CD4-positive, alpha-beta memory T cell (primary cell): ENCODE data around the gene UCP1. TPM values are rescaled to one million over a fixed set of nuclear protein-coding genes. Genes with fewer than 3 reads are reported as not detected.

Experiments
- CTCF ChIA-PET: fragments of 350-600 bp; sonication (Branson Sonifier 250); formaldehyde crosslinking; loops from one replicate; lab custom pipeline; 2021; ENCODE audit warnings: inconsistent platforms; ENCODE audit not compliant: partially characterized antibody; lab: Charles Lee
- POLR2A ChIA-PET: fragments of 350-600 bp; sonication (Branson Sonifier 250); formaldehyde crosslinking; loops from one replicate; lab custom pipeline; 2021; ENCODE audit not compliant: partially characterized antibody; lab: Charles Lee
- DNase-seq, 5 donors: peaks; one replicate each; pipeline versions ENCODE4 v3.0.0 to v3.0.0-alpha.2; 2020 to 2022; ENCODE audit warnings: mixed read lengths in 1 of 5
- H3K27ac ChIP-seq: one replicate; pipeline ENCODE4 v1.7.0; 2013; ENCODE audit warnings: low read depth, low read length
- H3K27me3 ChIP-seq: 2 replicates; pipeline ENCODE4 v1.7.0; 2013; ENCODE audit warnings: mild to moderate bottlenecking, low read length, moderate library complexity; ENCODE audit not compliant: insufficient read depth
- H3K36me3 ChIP-seq: 2 replicates; pipeline ENCODE4 v1.7.0; 2013; ENCODE audit warnings: mild to moderate bottlenecking, low read length, moderate library complexity; ENCODE audit not compliant: insufficient read depth
- H3K4me1 ChIP-seq: 2 replicates; pipeline ENCODE4 v1.7.0; 2013; ENCODE audit warnings: mild to moderate bottlenecking, low read length, moderate library complexity; ENCODE audit not compliant: insufficient read depth
- H3K4me3 ChIP-seq, 2 donors: one replicate each; pipeline ENCODE4 v1.7.0; 2013; ENCODE audit warnings: low read length in 2 of 2, mild to moderate bottlenecking in 1 of 2
- H3K9me3 ChIP-seq, 2 donors: one replicate each; pipeline ENCODE4 v1.7.0; 2013; ENCODE audit warnings: low read length in 2 of 2, control low read depth in 1 of 2; ENCODE audit not compliant: control insufficient read depth in 1 of 2
- H3K27ac Mint-ChIP-seq, 7 donors: one replicate each; pipeline ENCODE4 v1.8.0; 2020 to 2021; ENCODE audit warnings: mixed read lengths in 7 of 7, mild to moderate bottlenecking in 6 of 7, inconsistent platforms in 3 of 7, moderate library complexity in 3 of 7
- H3K27me3 Mint-ChIP-seq, 2 donors: one replicate each; pipeline ENCODE4 v1.8.0; 2020 to 2021; ENCODE audit warnings: mixed read lengths in 2 of 2
- H3K36me3 Mint-ChIP-seq, 2 donors: one replicate each; pipeline ENCODE4 v1.8.0; 2020 to 2021; ENCODE audit warnings: mixed read lengths in 2 of 2, inconsistent platforms in 1 of 2, mild to moderate bottlenecking in 1 of 2
- H3K4me1 Mint-ChIP-seq, 4 donors: one replicate each; pipeline ENCODE4 v1.8.0; 2020 to 2021; ENCODE audit warnings: mixed read lengths in 4 of 4, mild to moderate bottlenecking in 1 of 4
- H3K4me3 Mint-ChIP-seq, 8 donors: one replicate each; pipeline ENCODE4 v1.8.0; 2020 to 2021; ENCODE audit warnings: mixed read lengths in 8 of 8, mild to moderate bottlenecking in 7 of 8, moderate library complexity in 6 of 8, inconsistent platforms in 3 of 8
- H3K9me3 Mint-ChIP-seq, 8 donors: one replicate each; pipeline ENCODE4 v1.8.0; 2020 to 2021; ENCODE audit warnings: mixed read lengths in 8 of 8, mild to moderate bottlenecking in 5 of 8, inconsistent platforms in 3 of 8, moderate library complexity in 1 of 8
- intact Hi-C: fragments of 100-400 bp; cut with micrococcal nuclease; formaldehyde crosslinking; loops from one replicate; pipeline ENCODE4 v1.15.1; 2023
- polyA plus RNA-seq, 2 donors: library from polyadenylated mRNA; unstranded; fragments of 300-500 nt; fragmentation: Illumina TruSeq; gene quantifications; one replicate each; pipeline ENCODE4 v1.2.3, GENCODE V29; 2021
- total RNA-seq, 2 experiments: library from RNA; stranded (reverse); gene quantifications; one replicate each; pipeline ENCODE4 v1.2.3, GENCODE V29; 2021

Gene UCP1
- total and polyA plus RNA-seq, 4 experiments from 2014 or later: not detected

GRCh38 chr4:140581078-140581477 is 12.3 kb upstream of the UCP1 start:
- H3K27me3 Mint-ChIP-seq: peaks cover 28 to 29% of the 10 kb centered on the region in 2 donors
- H3K9me3 ChIP-seq: no peaks in the 10 kb centered on the region
- no peak for DNase-seq
- H3K9me3 Mint-ChIP-seq: peaks cover 0 to 2% (median 0%) of the 10 kb centered on the region in 8 donors
- H3K4me3 Mint-ChIP-seq: no peak overlapping the region
- H3K4me3 ChIP-seq: no peak overlapping the region
- no peaks in the 10 kb centered on the region for H3K36me3 ChIP-seq
- H3K36me3 Mint-ChIP-seq: no peaks in the 10 kb centered on the region
- H3K27ac Mint-ChIP-seq: no peak overlapping the region
- ChIA-PET POLR2A (no interaction called here), CTCF (no interaction called here)
- H3K4me1 Mint-ChIP-seq: peaks cover 0 to 2% (median 0%) of the 10 kb centered on the region in 4 donors
- intact Hi-C loops: no loop called here
- H3K27ac ChIP-seq: no peak overlapping the region
- H3K27me3 ChIP-seq: no peaks in the 10 kb centered on the region
- H3K4me1 ChIP-seq: no peaks in the 10 kb centered on the region

GRCh38 chr4:140579278-140579677 is 10.5 kb upstream of the UCP1 start:
- POLR2A ChIA-PET: no interaction called here
- peaks cover 0 to 2% (median 0%) of the 10 kb centered on the region in 8 donors for H3K9me3 Mint-ChIP-seq
- peaks cover 28 to 33% of the 10 kb centered on the region in 2 donors for H3K27me3 Mint-ChIP-seq
- no peak overlapping the region for H3K27ac Mint-ChIP-seq
- peaks cover 0 to 2% (median 0%) of the 10 kb centered on the region in 4 donors for H3K4me1 Mint-ChIP-seq
- no peaks in the 10 kb centered on the region for H3K36me3 Mint-ChIP-seq
- no peak overlapping the region for H3K4me3 Mint-ChIP-seq
- H3K9me3 ChIP-seq: no peaks in the 10 kb centered on the region
- DNase-seq: no peak
- no peaks in the 10 kb centered on the region for H3K4me1 ChIP-seq
- no peaks in the 10 kb centered on the region for H3K27me3 ChIP-seq
- CTCF ChIA-PET: no interaction called here
- no peak overlapping the region for H3K4me3 ChIP-seq
- H3K36me3 ChIP-seq: no peaks in the 10 kb centered on the region
- intact Hi-C loops: no loop called here
- no peak overlapping the region for H3K27ac ChIP-seq

DNA sequence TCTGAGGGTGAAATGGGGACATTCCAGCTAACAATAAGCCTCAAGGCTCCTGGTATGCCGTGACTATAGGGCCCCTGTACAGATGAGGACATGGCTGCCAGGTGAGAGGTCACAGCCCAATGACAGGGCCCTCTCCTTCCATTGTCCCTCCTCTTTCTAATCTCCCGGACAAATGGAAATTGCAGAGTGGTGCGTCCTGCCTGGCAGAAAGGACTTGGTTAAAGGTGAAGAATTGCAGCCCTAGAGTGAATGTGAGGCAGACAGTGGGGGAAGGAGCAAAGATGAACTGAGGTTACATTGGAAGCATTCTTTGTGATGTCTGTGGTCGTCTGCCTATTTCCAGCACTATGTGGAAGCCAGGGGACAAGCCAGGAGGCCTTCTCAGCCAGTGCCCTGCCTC is 6.7 kb upstream of the UCP1 start:
- no peaks in the 10 kb centered on the region for H3K9me3 ChIP-seq
- POLR2A ChIA-PET: no interaction called here
- no peak for DNase-seq
- Mint-ChIP-seq H3K27ac (no peak overlapping the region), H3K4me3 (no peak overlapping the region), H3K27me3 (peaks cover 43 to 49% of the 10 kb centered on the region in 2 donors), H3K4me1 (peaks cover 0 to 2% (median 0%) of the 10 kb centered on the region in 4 donors), H3K36me3 (peaks cover 0 to 4% of the 10 kb centered on the region in 2 donors), H3K9me3 (peaks cover 0 to 15% (median 8%) of the 10 kb centered on the region in 8 donors)
- intact Hi-C loops: no loop called here
- H3K4me1 ChIP-seq: no peaks in the 10 kb centered on the region
- H3K36me3 ChIP-seq: no peaks in the 10 kb centered on the region
- H3K27ac ChIP-seq: no peak overlapping the region
- no peak overlapping the region for H3K4me3 ChIP-seq
- no peaks in the 10 kb centered on the region for H3K27me3 ChIP-seq
- CTCF ChIA-PET: interaction anchor here (0.9 kb wide), 1 partner anchor 10 kb away, joined by 3 read pairs; no protein-coding TSS in a partner anchor

DNA sequence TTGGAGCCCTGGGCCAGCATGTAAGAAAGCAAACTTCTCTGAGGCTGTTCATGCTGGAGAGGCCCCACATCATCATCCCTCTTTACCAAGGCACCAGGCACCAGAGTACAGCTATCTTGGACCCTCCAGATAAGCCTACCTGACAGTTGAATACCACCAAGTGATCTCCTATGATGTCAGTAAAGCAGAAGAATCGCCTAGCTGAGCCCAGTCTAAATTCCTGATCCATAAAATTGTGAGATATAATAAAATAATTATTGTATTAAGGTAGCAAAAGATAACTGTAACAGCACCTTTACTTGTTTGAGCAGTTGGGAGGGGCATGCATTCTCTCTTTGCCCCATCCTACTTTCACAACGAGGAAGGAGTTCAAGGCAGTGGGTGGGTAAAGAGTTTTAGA is 2.9 kb upstream of the UCP1 start:
- Mint-ChIP-seq H3K4me3 (no peak overlapping the region), H3K9me3 (peaks cover 0 to 16% (median 8%) of the 10 kb centered on the region in 8 donors), H3K27ac (no peak overlapping the region), H3K4me1 (peaks cover 6 to 23% (median 15%) of the 10 kb centered on the region in 4 donors), H3K27me3 (peaks cover 47 to 52% of the 10 kb centered on the region in 2 donors), H3K36me3 (peaks cover 0 to 5% of the 10 kb centered on the region in 2 donors)
- Histone ChIP-seq H3K27me3 (peaks cover 22% of the 10 kb centered on the region), H3K27ac (no peak overlapping the region), H3K4me1 (peaks cover 10% of the 10 kb centered on the region), H3K4me3 (no peak overlapping the region), H3K36me3 (no peaks in the 10 kb centered on the region), H3K9me3 (no peaks in the 10 kb centered on the region)
- intact Hi-C loops: no loop called here
- ChIA-PET CTCF (no interaction called here), POLR2A (no interaction called here)
- DNase-seq: no peak

- peaks cover 24% of the 10 kb centered on the region for H3K27me3 ChIP-seq
- no peak overlapping the region for H3K27ac ChIP-seq
- Mint-ChIP-seq H3K27me3 (peaks cover 45 to 46% of the 10 kb centered on the region in 2 donors), H3K4me3 (peak overlapping the region; percentile 19 to 90 (median 80)), H3K4me1 (peaks cover 6 to 23% (median 15%) of the 10 kb centered on the region in 4 donors), H3K27ac (peak overlapping the region in 1 of 7 donors; percentile 77), H3K9me3 (peaks cover 0 to 16% (median 8%) of the 10 kb centered on the region in 8 donors), H3K36me3 (peaks cover 0 to 5% of the 10 kb centered on the region in 2 donors)
- H3K4me3 ChIP-seq: no peak overlapping the region
- intact Hi-C loops: no loop called here
- ChIA-PET CTCF (no interaction called here), POLR2A (no interaction called here)
- H3K9me3 ChIP-seq: no peaks in the 10 kb centered on the region
- no peak for DNase-seq
- H3K36me3 ChIP-seq: no peaks in the 10 kb centered on the region
- H3K4me1 ChIP-seq: peaks cover 10% of the 10 kb centered on the region
These were observed 512 bp upstream of the UCP1 start for GRCh38 chr4:140569307-140569638.

GRCh38 chr4:140559696-140560095 is 9.1 kb downstream of the UCP1 start:
- ChIA-PET CTCF (interaction anchor here (1.4 kb wide), 1 partner anchor 200 kb away, joined by 4 read pairs; no protein-coding TSS in a partner anchor), POLR2A (no interaction called here)
- H3K4me3 Mint-ChIP-seq: no peak overlapping the region
- Histone ChIP-seq H3K27ac (no peak overlapping the region), H3K36me3 (no peaks in the 10 kb centered on the region), H3K27me3 (no peaks in the 10 kb centered on the region), H3K9me3 (no peaks in the 10 kb centered on the region), H3K4me3 (no peak overlapping the region), H3K4me1 (peaks cover 18% of the 10 kb centered on the region)
- intact Hi-C loops: no loop called here
- H3K9me3 Mint-ChIP-seq: no peaks in the 10 kb centered on the region
- peaks cover 1 to 4% of the 10 kb centered on the region in 2 donors for H3K27me3 Mint-ChIP-seq
- H3K4me1 Mint-ChIP-seq: peaks cover 8 to 27% (median 16%) of the 10 kb centered on the region in 4 donors
- no peak overlapping the region for H3K27ac Mint-ChIP-seq
- no peaks in the 10 kb centered on the region for H3K36me3 Mint-ChIP-seq
- DNase-seq: no peak

- DNase-seq: no peak
- Histone ChIP-seq H3K4me1 (peaks cover 18% of the 10 kb centered on the region), H3K27me3 (no peaks in the 10 kb centered on the region), H3K27ac (no peak overlapping the region), H3K9me3 (no peaks in the 10 kb centered on the region), H3K4me3 (no peak overlapping the region), H3K36me3 (no peaks in the 10 kb centered on the region)
- Mint-ChIP-seq H3K9me3 (no peaks in the 10 kb centered on the region), H3K36me3 (peaks cover 2 to 6% of the 10 kb centered on the region in 2 donors), H3K4me3 (no peak overlapping the region), H3K27ac (peak overlapping the region in 1 of 7 donors; percentile 47), H3K4me1 (peaks cover 9 to 27% (median 16%) of the 10 kb centered on the region in 4 donors), H3K27me3 (peaks cover under 1% of the 10 kb centered on the region in 2 donors)
- ChIA-PET POLR2A (no interaction called here), CTCF (no interaction called here)
- intact Hi-C loops: no loop called here
These were observed 10.8 kb downstream of the UCP1 start for GRCh38 chr4:140557831-140558435.
